OCI-LY7 (cell line): ENCODE data around the gene BCAN. TPM values are rescaled to one million over a fixed set of nuclear protein-coding genes. Genes with fewer than 3 reads are reported as not detected.
A peak's percentile ranks its signal among the peaks of the same experiment; 100 is the strongest.

Experiments
- BruUV-seq: library from RNA; stranded (reverse); fragments of 400-500 nt; replicated peaks from 2 replicates; lab custom pipeline; 2021; lab: Mats Ljungman, UMichigan
- CTCF ChIA-PET: fragments of 300-600 bp; sonication (Branson Sonifier 250); formaldehyde crosslinking; loops from one replicate; lab custom pipeline; 2022; ENCODE audit warnings: antibody characterized with exemption; ENCODE audit not compliant: unreplicated experiment; lab: Charles Lee
- POLR2A ChIA-PET: fragments of 300-600 bp; sonication (Branson Sonifier 250); formaldehyde crosslinking; loops from one replicate; lab custom pipeline; 2022; ENCODE audit warnings: antibody characterized with exemption; lab: Charles Lee
- DNase-seq: peaks from one replicate; pipeline ENCODE4 v3.0.0-alpha.2; 2015; ENCODE audit warnings: low spot score
- H2AFZ ChIP-seq: fragments of 200-600 bp; sonication (generic), shearing (Covaris generic); 2 replicates; pipeline ENCODE4 v1.6.1; 2014; ENCODE audit warnings: mild to moderate bottlenecking, antibody characterized with exemption, low read length, moderate library complexity
- H3K27ac ChIP-seq: fragments of 200-600 bp; sonication (generic); 2 replicates; pipeline ENCODE4 v1.5.1; 2014; ENCODE audit warnings: mixed run types, low read depth, mild to moderate bottlenecking, moderate library complexity, low read length, inconsistent platforms; ENCODE audit not compliant: poor library complexity, severe bottlenecking
- H3K36me3 ChIP-seq: fragments of 200-600 bp; sonication (generic); 2 replicates; pipeline ENCODE4 v1.6.1; 2014; ENCODE audit warnings: mild to moderate bottlenecking, antibody characterized with exemption, low read length, moderate library complexity, mixed read lengths; ENCODE audit not compliant: insufficient read depth
- H3K4me1 ChIP-seq: fragments of 200-600 bp; sonication (generic); 2 replicates; pipeline ENCODE4 v1.5.1; 2014; ENCODE audit warnings: mild to moderate bottlenecking, low read length; ENCODE audit not compliant: insufficient read depth, poor library complexity, severe bottlenecking
- H3K4me2 ChIP-seq: fragments of 200-600 bp; sonication (generic); 2 replicates; pipeline ENCODE4 v1.6.1; 2014; ENCODE audit warnings: mild to moderate bottlenecking, low read length
- H3K4me3 ChIP-seq: fragments of 200-600 bp; sonication (generic); 2 replicates; pipeline ENCODE4 v1.5.1; 2014; ENCODE audit warnings: mild to moderate bottlenecking, low read depth, low read length; ENCODE audit not compliant: poor library complexity, severe bottlenecking
- H3K79me2 ChIP-seq: fragments of 200-600 bp; sonication (generic); 2 replicates; pipeline ENCODE4 v1.6.1; 2016; ENCODE audit warnings: low read depth, mild to moderate bottlenecking, low read length, moderate library complexity, mixed read lengths; ENCODE audit not compliant: insufficient read depth
- H3K9me2 ChIP-seq: fragments of 200-600 bp; sonication (generic); 2 replicates; pipeline ENCODE4 v1.6.1; 2016; ENCODE audit warnings: mild to moderate bottlenecking, low read length, mixed read lengths; ENCODE audit not compliant: insufficient read depth
- H3K9me3 ChIP-seq: fragments of 200-600 bp; sonication (generic); 2 replicates; pipeline ENCODE4 v1.6.1; 2014; ENCODE audit warnings: mild to moderate bottlenecking, mixed run types, low read length, mixed read lengths
- H4K20me1 ChIP-seq: fragments of 200-600 bp; sonication (generic); 2 replicates; pipeline ENCODE4 v1.6.1; 2014; ENCODE audit warnings: mild to moderate bottlenecking, antibody characterized with exemption, low read length, moderate library complexity, mixed read lengths; ENCODE audit not compliant: insufficient read depth
- CTCF ChIP-seq: fragments of 200-600 bp; sonication (generic); conservative IDR thresholded peaks from 2 replicates; pipeline ENCODE4 v1.5.1; 2014; ENCODE audit warnings: mild to moderate bottlenecking, antibody characterized with exemption, low read length, moderate library complexity, mixed read lengths
- EZH2phosphoT487 ChIP-seq: fragments of 200-600 bp; sonication (generic); IDR thresholded peaks from 2 replicates; pipeline ENCODE4 v1.6.1; 2018; ENCODE audit warnings: low read depth, borderline replicate concordance, mild to moderate bottlenecking, mixed run types, antibody characterized with exemption, low read length, moderate library complexity, mixed read lengths
- intact Hi-C: fragments of 100-400 bp; cut with micrococcal nuclease; formaldehyde crosslinking; loops from one replicate; pipeline ENCODE4 v1.10.0; 2022; ENCODE audit not compliant: unreplicated experiment
- total RNA-seq, 2 experiments: library from RNA; depleted of rRNA in 1 of 2; stranded (reverse); fragments of >200 nt in 1 of 2; shearing (Covaris generic) in 1 of 2; gene quantifications; 2 replicates each; pipeline ENCODE4 v1.2.3, GENCODE V29; 2014 to 2022

The BCAN gene
- total RNA-seq, 2 experiments from 2014 or later: not detected

- H3K79me2 ChIP-seq: no peaks in the 10 kb centered on the region
- no TSS peak for BruUV-seq
- ChIA-PET CTCF (interaction anchor here (2.6 kb wide), 1 partner anchor 16 kb away, joined by 19 read pairs; no protein-coding TSS in a partner anchor), POLR2A (no interaction called here)
- H2AFZ ChIP-seq: no peak overlapping the region
- DNase-seq: no peak
- no peaks in the 10 kb centered on the region for H4K20me1 ChIP-seq
- no peak overlapping the region for H3K4me2 ChIP-seq
- intact Hi-C loops: no loop called here
- H3K9me2 ChIP-seq: no peaks in the 10 kb centered on the region
- H3K9me3 ChIP-seq: no peaks in the 10 kb centered on the region
- H3K4me1 ChIP-seq: peaks cover 17% of the 10 kb centered on the region
- no peak overlapping the region for H3K27ac ChIP-seq
- TF ChIP-seq CTCF (no peak), EZH2phosphoT487 (no peak)
- H3K36me3 ChIP-seq: no peaks in the 10 kb centered on the region
- no peak overlapping the region for H3K4me3 ChIP-seq
Measured at GRCh38 chr1:156704930-156705320, 63.0 kb downstream of the BCAN start.

- ChIA-PET CTCF (interaction anchor here (2.6 kb wide), 1 partner anchor 16 kb away, joined by 19 read pairs; no protein-coding TSS in a partner anchor), POLR2A (no interaction called here)
- intact Hi-C loops: no loop called here
- no peak for DNase-seq
- H3K27ac ChIP-seq: no peak within 1 kb of the TSS
- H3K79me2 ChIP-seq: no peaks in the 10 kb centered on the region
- peak within 1 kb of the TSS; percentile 65 for H3K4me2 ChIP-seq
- TF ChIP-seq EZH2phosphoT487: no peak
- TF ChIP-seq CTCF: no peak
- no peaks in the 10 kb centered on the region for H3K9me2 ChIP-seq
- peaks cover 17% of the 10 kb centered on the region for H3K4me1 ChIP-seq
- H3K36me3 ChIP-seq: no peaks in the 10 kb centered on the region
- H3K9me3 ChIP-seq: no peaks in the 10 kb centered on the region
- H4K20me1 ChIP-seq: no peaks in the 10 kb centered on the region
- peak within 1 kb of the TSS; percentile 53 for H3K4me3 ChIP-seq
- no peak within 1 kb of the TSS; the same call in 1 of the 2 replicates for H2AFZ ChIP-seq
- no TSS peak for BruUV-seq
Measured at GRCh38 chr1:156705321-156705917, 63.5 kb downstream of the BCAN start, which contains the start of gene CRABP2. Gene CRABP2 (minus strand): TSS chr1:156705583. CDS start chr1:156705446, 137 bp downstream.
